MM.1S (cell line): ENCODE results near the gene ACTBL2.

ENCODE experiments used
- DNase-seq: peaks from one replicate; pipeline ENCODE4 v3.0.0-alpha.2; 2015
- H2AFZ ChIP-seq: fragments of 300-600 bp; sonication (generic); 2 replicates; pipeline ENCODE4 v1.6.0; 2016; ENCODE audit warnings: antibody characterized with exemption, low read length
- H3F3A ChIP-seq: fragments of 300-600 bp; sonication (generic); 2 replicates; pipeline ENCODE4 v1.6.1; 2016; ENCODE audit warnings: mild to moderate bottlenecking, antibody characterized with exemption, low read length, moderate library complexity, mixed read lengths; ENCODE audit not compliant: insufficient read depth
- H3K27ac ChIP-seq: fragments of 300-600 bp; sonication (generic); 2 replicates; pipeline ENCODE4 v1.5.1; 2016; ENCODE audit warnings: mild to moderate bottlenecking, low read length
- H3K27me3 ChIP-seq: fragments of 300-600 bp; sonication (generic); replicated peaks from 2 replicates; pipeline ENCODE4 v1.6.0; 2016; ENCODE audit warnings: low read length; ENCODE audit not compliant: insufficient read depth
- H3K36me3 ChIP-seq: fragments of 300-600 bp; sonication (generic); replicated peaks from 2 replicates; pipeline ENCODE4 v1.6.1; 2016; ENCODE audit warnings: mild to moderate bottlenecking, low read length, mixed read lengths; ENCODE audit not compliant: insufficient read depth
- H3K4me1 ChIP-seq: fragments of 300-600 bp; sonication (generic); 2 replicates; pipeline ENCODE4 v1.6.1; 2016; ENCODE audit warnings: low read length, mixed read lengths
- H3K4me2 ChIP-seq: fragments of 300-600 bp; sonication (generic); 2 replicates; pipeline ENCODE4 v1.6.0; 2016; ENCODE audit warnings: low read depth, low read length
- H3K4me3 ChIP-seq: fragments of 300-600 bp; sonication (generic); 2 replicates; pipeline ENCODE4 v1.5.1; 2016; ENCODE audit warnings: low read length, mixed read lengths
- H3K79me2 ChIP-seq: fragments of 300-600 bp; sonication (generic); 2 replicates; pipeline ENCODE4 v1.6.1; 2016; ENCODE audit warnings: mixed run types, low read length, mixed read lengths
- H3K9ac ChIP-seq: fragments of 300-600 bp; sonication (generic); 2 replicates; pipeline ENCODE4 v1.6.1; 2016; ENCODE audit warnings: low read length, mixed read lengths
- H3K9me2 ChIP-seq: fragments of 300-600 bp; sonication (generic); replicated peaks from 2 replicates; pipeline ENCODE4 v1.6.1; 2016; ENCODE audit warnings: mild to moderate bottlenecking, low read length, mixed read lengths; ENCODE audit not compliant: insufficient read depth
- H3K9me3 ChIP-seq: fragments of 300-600 bp; sonication (generic); replicated peaks from 2 replicates; pipeline ENCODE4 v1.6.1; 2016; ENCODE audit warnings: mild to moderate bottlenecking, low read length, mixed read lengths; ENCODE audit not compliant: insufficient read depth
- H4K20me1 ChIP-seq: fragments of 300-600 bp; sonication (generic); 2 replicates; pipeline ENCODE4 v1.6.1; 2016; ENCODE audit warnings: mild to moderate bottlenecking, low read length, moderate library complexity, mixed read lengths; ENCODE audit not compliant: insufficient read depth
- EZH2 ChIP-seq: fragments of 300-600 bp; sonication (generic); optimal IDR thresholded peaks from 2 replicates; pipeline ENCODE3; 2017; ENCODE audit warnings: low read depth, mild to moderate bottlenecking, antibody characterized with exemption, low read length, mixed read lengths
- EZH2phosphoT487 ChIP-seq: fragments of 300-600 bp; sonication (generic); IDR thresholded peaks from 2 replicates; pipeline ENCODE4 v1.6.1; 2018; ENCODE audit warnings: antibody characterized with exemption, low read length
- TF ChIP-seq, protein P1 (sequence below): fragments of 300-600 bp; sonication (generic); IDR thresholded peaks from 2 replicates; pipeline ENCODE4 v1.5.1; 2016; ENCODE audit warnings: antibody characterized with exemption, low read length, mixed read lengths

The ACTBL2 gene

GRCh38 chr5:57434683-57435082 lies 47.9 kb downstream of the ACTBL2 start:
- Histone ChIP-seq H3K4me3 (no peak overlapping the region), H2AFZ (no peak overlapping the region), H3K4me1 (no peaks in the 10 kb centered on the region), H3K27ac (no peak overlapping the region), H3F3A (no peaks in the 10 kb centered on the region), H3K79me2 (no peaks in the 10 kb centered on the region), H3K36me3 (no peaks in the 10 kb centered on the region), H3K4me2 (no peak overlapping the region), H3K27me3 (no peaks in the 10 kb centered on the region), H4K20me1 (no peaks in the 10 kb centered on the region), H3K9me3 (no peaks in the 10 kb centered on the region), H3K9ac (no peak overlapping the region), H3K9me2 (no peaks in the 10 kb centered on the region)
- TF ChIP-seq EZH2phosphoT487 (no peak), EZH2 (no peak)
- TF ChIP-seq, protein P1, sequence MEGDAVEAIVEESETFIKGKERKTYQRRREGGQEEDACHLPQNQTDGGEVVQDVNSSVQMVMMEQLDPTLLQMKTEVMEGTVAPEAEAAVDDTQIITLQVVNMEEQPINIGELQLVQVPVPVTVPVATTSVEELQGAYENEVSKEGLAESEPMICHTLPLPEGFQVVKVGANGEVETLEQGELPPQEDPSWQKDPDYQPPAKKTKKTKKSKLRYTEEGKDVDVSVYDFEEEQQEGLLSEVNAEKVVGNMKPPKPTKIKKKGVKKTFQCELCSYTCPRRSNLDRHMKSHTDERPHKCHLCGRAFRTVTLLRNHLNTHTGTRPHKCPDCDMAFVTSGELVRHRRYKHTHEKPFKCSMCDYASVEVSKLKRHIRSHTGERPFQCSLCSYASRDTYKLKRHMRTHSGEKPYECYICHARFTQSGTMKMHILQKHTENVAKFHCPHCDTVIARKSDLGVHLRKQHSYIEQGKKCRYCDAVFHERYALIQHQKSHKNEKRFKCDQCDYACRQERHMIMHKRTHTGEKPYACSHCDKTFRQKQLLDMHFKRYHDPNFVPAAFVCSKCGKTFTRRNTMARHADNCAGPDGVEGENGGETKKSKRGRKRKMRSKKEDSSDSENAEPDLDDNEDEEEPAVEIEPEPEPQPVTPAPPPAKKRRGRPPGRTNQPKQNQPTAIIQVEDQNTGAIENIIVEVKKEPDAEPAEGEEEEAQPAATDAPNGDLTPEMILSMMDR, result no peak
- DNase-seq, result no peak

DNA sequence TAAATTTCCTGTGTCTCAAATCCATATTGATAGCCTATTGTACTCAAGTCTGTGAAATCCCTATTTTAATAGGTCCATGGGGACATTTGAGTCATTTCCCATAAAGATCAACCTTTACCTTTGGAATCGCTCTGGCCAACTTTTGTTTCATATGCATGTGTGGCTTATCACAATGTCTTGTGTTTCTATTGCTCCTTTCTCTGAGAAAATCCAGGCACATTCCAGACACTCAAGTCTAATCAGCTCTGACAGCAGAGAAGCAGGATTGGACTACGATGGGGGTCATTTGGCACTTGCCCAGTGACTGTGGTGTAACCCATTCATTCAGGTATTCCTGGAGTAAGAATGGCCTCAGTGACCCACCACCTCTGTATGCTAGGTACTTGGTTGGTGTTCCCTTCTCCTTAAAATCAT lies 48.4 kb downstream of the ACTBL2 start:
- Histone ChIP-seq H3K27ac (no peak overlapping the region), H3K9ac (no peak overlapping the region), H3K36me3 (no peaks in the 10 kb centered on the region), H3K27me3 (no peaks in the 10 kb centered on the region), H4K20me1 (no peaks in the 10 kb centered on the region), H2AFZ (no peak overlapping the region), H3K4me1 (no peaks in the 10 kb centered on the region), H3F3A (no peaks in the 10 kb centered on the region), H3K9me3 (no peaks in the 10 kb centered on the region), H3K9me2 (no peaks in the 10 kb centered on the region), H3K79me2 (no peaks in the 10 kb centered on the region), H3K4me3 (no peak overlapping the region), H3K4me2 (no peak overlapping the region)
- no peak for TF ChIP-seq EZH2
- TF ChIP-seq, protein P1, result no peak
- TF ChIP-seq EZH2phosphoT487, result no peak
- no peak for DNase-seq

DNA sequence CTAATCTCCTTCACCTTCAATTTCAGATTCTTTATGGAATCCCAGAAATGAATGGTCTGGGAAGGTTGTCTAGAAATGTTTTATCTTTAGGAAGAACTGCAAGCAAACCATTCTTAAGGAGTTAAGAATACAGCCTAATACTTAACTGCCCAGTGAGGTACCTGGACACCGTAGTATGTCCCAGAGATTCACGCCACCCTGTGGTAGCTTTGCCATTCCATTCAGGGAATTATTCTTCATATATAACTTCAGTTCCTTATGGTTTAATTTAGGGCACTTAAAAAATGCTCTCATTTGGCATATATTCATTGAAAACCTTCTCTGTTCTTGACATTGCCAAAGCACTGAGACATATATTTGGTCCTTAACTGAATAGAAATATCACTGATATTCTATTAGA lies 49.7 kb downstream of the ACTBL2 start:
- H3K9ac ChIP-seq, result no peak overlapping the region
- no peaks in the 10 kb centered on the region for H3F3A ChIP-seq
- H3K4me1 ChIP-seq, result no peaks in the 10 kb centered on the region
- H3K4me3 ChIP-seq, result no peak overlapping the region
- H3K79me2 ChIP-seq, result no peaks in the 10 kb centered on the region
- no peaks in the 10 kb centered on the region for H3K27me3 ChIP-seq
- no peaks in the 10 kb centered on the region for H3K9me3 ChIP-seq
- H3K9me2 ChIP-seq, result no peaks in the 10 kb centered on the region
- TF ChIP-seq EZH2 (no peak), EZH2phosphoT487 (no peak)
- TF ChIP-seq, protein P1, result no peak
- no peak overlapping the region for H3K4me2 ChIP-seq
- H3K27ac ChIP-seq, result no peak overlapping the region
- no peak for DNase-seq
- no peaks in the 10 kb centered on the region for H3K36me3 ChIP-seq
- no peak overlapping the region for H2AFZ ChIP-seq
- H4K20me1 ChIP-seq, result no peaks in the 10 kb centered on the region
